HG03457 (cell line): Measurements from ENCODE around the gene CXorf65.

Experiments
- ATAC-seq: cut with Tn5 transposase; IDR thresholded peaks from one replicate; pipeline ENCODE4 v1.9.1; 2021; ENCODE audit warnings: moderate number of reproducible peaks; ENCODE audit not compliant: unreplicated experiment

Gene CXorf65

DNA sequence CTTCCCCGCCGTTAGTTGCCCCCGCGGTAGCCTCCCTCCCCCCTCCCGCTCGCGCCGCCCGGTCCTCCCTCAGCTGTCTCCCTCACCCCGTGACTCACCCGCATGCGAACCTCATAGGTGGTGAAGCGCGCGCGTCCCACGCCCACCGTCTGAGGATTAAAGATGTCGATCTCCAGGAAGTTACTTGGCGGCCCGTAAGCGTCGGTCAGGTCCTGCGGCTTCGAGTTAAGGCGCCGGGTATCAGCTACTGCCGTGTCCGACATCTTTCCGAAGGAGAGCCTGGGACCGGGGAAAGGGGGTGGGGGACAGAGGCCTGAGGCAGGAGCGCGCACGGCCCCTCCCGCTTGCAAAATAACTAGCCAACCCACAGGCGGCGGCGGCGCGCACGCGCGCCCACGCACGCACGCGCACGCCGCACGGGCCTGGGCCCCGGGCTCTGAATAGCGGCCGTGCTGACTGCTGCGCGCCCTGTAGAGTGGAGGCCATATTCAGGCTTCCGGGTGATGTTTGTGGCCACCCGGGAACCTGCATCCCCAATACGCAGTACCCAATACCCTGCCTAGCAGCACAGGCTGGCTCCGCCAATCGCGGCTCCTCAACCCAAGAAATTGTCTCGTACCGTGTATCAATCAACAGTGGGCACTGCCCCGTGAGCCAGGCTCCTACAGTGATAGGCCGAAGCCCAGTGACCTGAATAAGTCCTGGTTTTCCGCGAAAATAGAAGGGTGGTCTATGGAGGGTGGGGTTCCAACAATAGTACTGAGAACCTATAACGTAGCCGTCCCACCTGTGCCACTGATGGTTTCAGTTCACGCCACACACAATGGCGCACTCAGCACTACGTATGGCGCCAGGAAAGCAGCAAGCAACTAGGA lies 38.3 kb downstream of the CXorf65 start, which contains the start of gene SNX12:
SNX12 (minus strand) TSS at position 291 of the 875 bp plus-strand sequence; CDS start at position 263, 28 bp downstream.
- ATAC-seq: peak; percentile 90

DNA sequence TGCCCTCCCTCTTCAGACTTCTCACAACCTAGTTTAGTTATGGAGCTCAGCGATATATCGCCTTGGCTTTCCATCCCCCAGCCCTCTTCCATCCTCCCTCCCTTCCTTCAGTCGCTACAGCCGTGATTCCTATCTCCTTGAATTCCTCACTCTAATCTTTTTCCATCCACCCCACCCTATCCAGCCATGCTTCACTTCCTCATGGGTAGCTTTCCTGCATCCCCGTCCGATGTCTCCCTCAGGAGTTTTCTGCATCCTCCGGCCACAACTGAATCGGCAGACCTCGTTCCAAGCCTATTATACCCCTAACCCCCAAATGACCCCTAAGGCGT lies 38.9 kb downstream of the CXorf65 start:
- no peak for ATAC-seq

DNA sequence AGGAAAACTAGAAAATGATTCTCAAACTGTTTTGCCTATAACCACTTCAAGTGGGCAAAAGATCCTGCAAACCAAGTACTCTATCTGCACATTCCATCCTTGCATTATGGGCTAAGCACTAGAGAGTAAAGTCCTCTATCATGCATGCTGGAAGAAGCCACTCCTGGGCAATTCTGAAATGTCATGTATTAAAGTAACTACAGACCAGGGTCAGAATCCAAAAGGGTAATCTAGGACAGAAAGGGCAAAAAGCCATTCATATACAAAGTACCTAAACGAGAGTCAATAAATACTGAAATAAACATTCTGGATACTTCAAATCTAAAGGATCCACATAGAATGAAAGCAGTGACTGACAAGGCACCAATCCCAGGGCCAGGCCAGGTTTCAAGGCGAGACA lies 39.5 kb downstream of the CXorf65 start:
- ATAC-seq: no peak

GRCh38 chrX:71060127-71060526 lies 46.4 kb downstream of the CXorf65 start:
- ATAC-seq: no peak

DNA sequence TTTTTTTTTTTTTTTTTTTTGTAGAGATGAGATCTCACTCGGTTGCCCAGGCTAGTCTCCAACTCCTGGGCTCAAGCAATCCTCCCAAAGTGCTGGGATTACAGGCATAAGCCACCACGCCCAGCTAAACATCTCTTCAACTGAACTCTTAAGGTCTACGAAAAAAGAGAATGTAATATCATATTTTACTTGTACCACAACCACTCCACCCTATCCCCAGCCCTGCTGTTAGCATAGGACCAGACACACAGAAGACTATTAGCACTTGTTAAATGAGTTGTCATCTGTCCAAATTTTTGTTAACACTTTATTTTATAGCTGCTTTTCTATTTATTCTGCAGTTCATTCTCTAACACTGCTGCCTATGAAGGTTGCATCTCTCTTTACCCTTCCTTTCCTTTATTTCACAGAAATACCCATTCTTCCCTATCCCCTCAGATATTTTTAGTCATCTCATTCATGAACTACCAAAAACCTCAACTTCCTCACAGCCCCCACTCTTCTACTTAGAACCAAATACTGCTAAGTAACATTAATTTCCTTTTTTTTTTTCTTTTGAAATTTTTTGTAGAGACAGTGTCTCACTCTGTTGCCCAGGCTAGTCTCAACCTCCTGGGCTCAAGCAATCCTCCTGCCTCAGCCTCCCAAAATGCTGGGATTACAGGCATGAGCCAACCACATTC lies 48.6 kb downstream of the CXorf65 start:
- ATAC-seq: no peak

- ATAC-seq: no peak
Observed at GRCh38 chrX:71056867-71057266, 49.7 kb downstream of the CXorf65 start.
